Endothelial cell of umbilical vein (primary cell): ENCODE data around the gene TTC39A.

Experiments
- POLR2A ChIP-seq: IDR thresholded peaks from 2 replicates; pipeline ENCODE4 v1.6.1; 2012; ENCODE audit warnings: low read depth, mild to moderate bottlenecking, control low read depth, low read length
- POLR2AphosphoS5 ChIP-seq: IDR thresholded peaks from 2 replicates; pipeline ENCODE4 v1.6.1; 2012; ENCODE audit warnings: low read depth, mild to moderate bottlenecking, control low read depth, low read length, moderate library complexity; ENCODE audit not compliant: insufficient read depth
- TF ChIP-seq, protein P1 (sequence below), 2 donors: IDR thresholded peaks; 1 replicate in 1 of 2; 2 replicates in 1 of 2; pipeline ENCODE4 v1.5.1; 2011; ENCODE audit warnings: low read length in 2 of 2, mild to moderate bottlenecking in 2 of 2, moderate library complexity in 2 of 2, control low read depth in 1 of 2, inconsistent platforms in 1 of 2, low read depth in 1 of 2; ENCODE audit not compliant: insufficient read depth in 1 of 2; ENCODE audit errors: extremely low read depth in 1 of 2
- TF ChIP-seq, protein P2 (sequence below): IDR thresholded peaks from 2 replicates; pipeline ENCODE4 v1.6.1; 2011; ENCODE audit not compliant: insufficient read depth, insufficient read length

DNA sequence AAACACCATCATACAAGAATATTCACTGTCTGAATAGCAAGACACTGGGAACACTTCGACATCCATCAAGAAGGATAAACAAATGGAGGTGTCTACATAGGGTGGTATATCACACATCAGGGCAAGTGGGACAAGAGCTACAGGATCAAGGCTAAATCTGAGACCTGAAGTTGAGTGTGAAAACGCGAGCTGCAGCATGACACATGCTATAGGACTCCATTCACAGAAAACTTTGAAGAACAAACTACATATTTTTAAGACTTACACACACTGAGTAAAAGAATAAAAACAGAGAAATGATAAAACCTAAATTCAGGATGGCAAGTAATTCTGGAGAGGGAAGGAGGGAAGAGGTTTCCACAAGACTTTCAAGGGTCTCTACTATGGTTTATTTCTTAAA, 2.1 kb downstream of the TTC39A start:
- TF ChIP-seq, protein P1, sequence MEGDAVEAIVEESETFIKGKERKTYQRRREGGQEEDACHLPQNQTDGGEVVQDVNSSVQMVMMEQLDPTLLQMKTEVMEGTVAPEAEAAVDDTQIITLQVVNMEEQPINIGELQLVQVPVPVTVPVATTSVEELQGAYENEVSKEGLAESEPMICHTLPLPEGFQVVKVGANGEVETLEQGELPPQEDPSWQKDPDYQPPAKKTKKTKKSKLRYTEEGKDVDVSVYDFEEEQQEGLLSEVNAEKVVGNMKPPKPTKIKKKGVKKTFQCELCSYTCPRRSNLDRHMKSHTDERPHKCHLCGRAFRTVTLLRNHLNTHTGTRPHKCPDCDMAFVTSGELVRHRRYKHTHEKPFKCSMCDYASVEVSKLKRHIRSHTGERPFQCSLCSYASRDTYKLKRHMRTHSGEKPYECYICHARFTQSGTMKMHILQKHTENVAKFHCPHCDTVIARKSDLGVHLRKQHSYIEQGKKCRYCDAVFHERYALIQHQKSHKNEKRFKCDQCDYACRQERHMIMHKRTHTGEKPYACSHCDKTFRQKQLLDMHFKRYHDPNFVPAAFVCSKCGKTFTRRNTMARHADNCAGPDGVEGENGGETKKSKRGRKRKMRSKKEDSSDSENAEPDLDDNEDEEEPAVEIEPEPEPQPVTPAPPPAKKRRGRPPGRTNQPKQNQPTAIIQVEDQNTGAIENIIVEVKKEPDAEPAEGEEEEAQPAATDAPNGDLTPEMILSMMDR (IDR thresholded peaks at IDR 0.05; ENCODE audit: extremely low read depth in 1 of 2, insufficient read depth in 1 of 2, low read depth in 1 of 2, low read length in 2 of 2): no peak
- TF ChIP-seq, protein P2, sequence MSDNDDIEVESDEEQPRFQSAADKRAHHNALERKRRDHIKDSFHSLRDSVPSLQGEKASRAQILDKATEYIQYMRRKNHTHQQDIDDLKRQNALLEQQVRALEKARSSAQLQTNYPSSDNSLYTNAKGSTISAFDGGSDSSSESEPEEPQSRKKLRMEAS: no peak
- TF ChIP-seq POLR2A (no peak), POLR2AphosphoS5 (no peak)
